Ovary (tissue), 9 donors: ENCODE measurements around the gene UBR3. TPM values are rescaled to one million over a fixed set of nuclear protein-coding genes. Genes with fewer than 3 reads are reported as not detected.

Experiments
- DNase-seq, 5 donors: peaks; one replicate each; pipeline ENCODE4 v3.0.0-alpha.2; 2019 to 2020
- H3K27ac ChIP-seq, 2 donors: fragments of 200-600 bp; one replicate each; pipeline versions ENCODE4 v1.5.1 to v1.8.0; 2019 to 2022
- H3K27me3 ChIP-seq: fragments of 200-600 bp; one replicate; pipeline ENCODE4 v1.8.0; 2022
- H3K36me3 ChIP-seq: fragments of 200-600 bp; sonication (generic); one replicate; pipeline ENCODE4 v1.5.1; 2019
- H3K4me1 ChIP-seq: one replicate; pipeline ENCODE4 v1.8.1; 2013; ENCODE audit warnings: mild to moderate bottlenecking, moderate library complexity; ENCODE audit not compliant: insufficient read depth
- H3K4me3 ChIP-seq: fragments of 200-600 bp; sonication (generic); one replicate; pipeline ENCODE4 v1.5.1; 2017
- H3K9me3 ChIP-seq, 2 donors: fragments of 200-600 bp in 1 of 2; sonication (generic) in 1 of 2; one replicate each; pipeline versions ENCODE4 v1.5.1 to v1.8.1; 2013 to 2019; ENCODE audit warnings: mild to moderate bottlenecking in 1 of 2, moderate library complexity in 1 of 2
- CTCF ChIP-seq, 3 donors: fragments of 450-650 bp in 2 of 3; fragments of 200-600 bp in 1 of 3; IDR thresholded peaks; one replicate each; pipeline versions ENCODE4 v1.5.1 to v1.8.0; 2016 to 2022; ENCODE audit warnings: antibody characterized with exemption in 3 of 3, mild to moderate bottlenecking in 1 of 3
- EP300 ChIP-seq: sonication (generic); formaldehyde crosslinking; IDR thresholded peaks from one replicate; pipeline ENCODE4 v1.6.1; 2017; ENCODE audit warnings: antibody characterized with exemption
- POLR2A ChIP-seq: fragments of 450-650 bp; IDR thresholded peaks from one replicate; pipeline ENCODE4 v1.6.1; 2017; ENCODE audit warnings: antibody characterized with exemption, mild to moderate bottlenecking, moderate library complexity
- WGBS, 3 donors: extraction: QIAGEN DNeasy Blood & Tissue Kit in 1 of 3; methylation state at CpG; one replicate each; pipeline versions ENCODE4 v1.1.5 to v1.1.7; 2013 to 2017; 5-methylcytosine and 5-hydroxymethylcytosine counted together
- intact Hi-C, 4 donors: fragments of 100-400 bp; cut with DNase I; formaldehyde crosslinking; loops; one replicate each; pipeline versions ENCODE4 v1.11.0 to v1.15.1; 2022 to 2023
- polyA plus RNA-seq, 2 donors: library from polyadenylated mRNA; stranded (reverse); fragments of 200-250 nt in 1 of 2; fragments of 350-450 nt in 1 of 2; fragmentation: Illumina TruSeq in 1 of 2; extraction: RNeasy Lipid Tissue Mini Kit (QIAGEN cat#74804) in 1 of 2; gene quantifications; one replicate each; pipeline ENCODE4 v1.2.3, GENCODE V29; 2013 to 2014
- total RNA-seq, 7 donors: library from RNA; depleted of rRNA in 2 of 7; stranded (reverse); fragments of >200 nt in 2 of 7; fragmentation: NEBNext Ultra II Directional in 3 of 7; extraction: Animal tissue kit (Norgen Biotek cat#: 25700) in 3 of 7; gene quantifications; one replicate each; pipeline versions ENCODE4 v1.1.0 to v1.2.4, GENCODE V29; 2016 to 2023
- donor health status: DM: no; HTN: no; CAD: no; lungs with moderate emphysema.
- donor health status: DM: no; HTN: no; CAD: no.
- donor health status: Bipolar disorder and iron deficiency.
- donor health status: DM: yes; HTN: yes; CAD: no.
- donor health status: DM: no; HTN: no; CAD: no.
- donor health status: DM: yes; HTN: yes; CAD: no.

Gene UBR3
- total and polyA plus RNA-seq, 9 donors, result 13.6 to 63.4 (median 45.1) TPM

GRCh38 chr2:169887120-169887519 is 59.9 kb downstream of the UBR3 start:
- Histone ChIP-seq H3K4me3 (no peak overlapping the region), H3K27me3 (no peaks in the 10 kb centered on the region), H3K4me1 (no peaks in the 10 kb centered on the region), H3K27ac (no peak overlapping the region), H3K9me3 (no peaks in the 10 kb centered on the region), H3K36me3 (no peaks in the 10 kb centered on the region)
- intact Hi-C loops, result no loop called here
- TF ChIP-seq EP300 (no peak), CTCF (IDR thresholded peaks at IDR 0.05) (no peak), POLR2A (no peak)
- 9 to 30% (median 10%) methylated on average over 1 of the region's 1 CpG for WGBS, 3 donors
- DNase-seq, result no peak

GRCh38 chr2:169891593-169892298 is 64.5 kb downstream of the UBR3 start:
- Histone ChIP-seq H3K27ac (no peak overlapping the region), H3K4me3 (no peak overlapping the region), H3K36me3 (no peaks in the 10 kb centered on the region), H3K4me1 (no peaks in the 10 kb centered on the region), H3K27me3 (no peaks in the 10 kb centered on the region), H3K9me3 (no peaks in the 10 kb centered on the region)
- TF ChIP-seq CTCF (IDR thresholded peaks at IDR 0.05) (no peak), POLR2A (no peak), EP300 (no peak)
- DNase-seq, result no peak
- intact Hi-C loops, result no loop called here
- 38 to 48% (median 46%) methylated on average over 3 of the region's 3 CpGs for WGBS, 3 donors

GRCh38 chr2:169892951-169893350 is 65.7 kb downstream of the UBR3 start:
- Histone ChIP-seq H3K4me3 (no peak overlapping the region), H3K9me3 (no peaks in the 10 kb centered on the region), H3K36me3 (no peaks in the 10 kb centered on the region), H3K27ac (no peak overlapping the region), H3K27me3 (no peaks in the 10 kb centered on the region), H3K4me1 (no peaks in the 10 kb centered on the region)
- intact Hi-C loops, result no loop called here
- no peak for DNase-seq
- no peak for TF ChIP-seq POLR2A
- no peak for TF ChIP-seq EP300
- TF ChIP-seq CTCF (IDR thresholded peaks at IDR 0.05), result no peak
- 73 to 83% (median 79%) methylated on average over 1 of the region's 1 CpG for WGBS, 3 donors

GRCh38 chr2:169895294-169895985 is 68.2 kb downstream of the UBR3 start:
- Histone ChIP-seq H3K27ac (no peak overlapping the region), H3K27me3 (no peaks in the 10 kb centered on the region), H3K4me3 (no peak overlapping the region), H3K4me1 (no peaks in the 10 kb centered on the region), H3K36me3 (no peaks in the 10 kb centered on the region), H3K9me3 (no peaks in the 10 kb centered on the region)
- intact Hi-C loops, result no loop called here
- WGBS, 3 donors, result 94 to 95% (median 95%) methylated on average over 3 of the region's 3 CpGs
- no peak for DNase-seq
- no peak for TF ChIP-seq POLR2A
- no peak for TF ChIP-seq CTCF (IDR thresholded peaks at IDR 0.05)
- TF ChIP-seq EP300, result no peak
